H9 (cell line): Measurements from ENCODE around the gene LRRC38. TPM values are rescaled to one million over a fixed set of nuclear protein-coding genes. Genes with fewer than 3 reads are reported as not detected.
"Not testable (repeated sequence)": the region's sequence is repeated elsewhere in the genome, so short reads cannot be mapped to it uniquely, and the experiment has no call there.

Experiments used
- DNase-seq: peaks from one replicate; pipeline ENCODE4 v3.0.0-alpha.2; 2017
- H2AFZ ChIP-seq: one replicate; pipeline ENCODE4 v1.6.1; 2013; ENCODE audit warnings: mild to moderate bottlenecking, low read length, control low read depth, moderate library complexity
- H2AK5ac ChIP-seq: 2 replicates; pipeline ENCODE4 v1.6.1; 2013; ENCODE audit warnings: low read length, control low read depth, mixed read lengths; ENCODE audit not compliant: insufficient read length
- H2BK120ac ChIP-seq: one replicate; pipeline ENCODE4 v1.6.1; 2013; ENCODE audit warnings: low read depth, mild to moderate bottlenecking, low read length, control low read depth, inconsistent platforms; ENCODE audit not compliant: poor library complexity, severe bottlenecking
- H2BK12ac ChIP-seq: 2 replicates; pipeline ENCODE4 v1.6.1; 2013; ENCODE audit warnings: low read length, control low read depth, mixed read lengths, low read depth; ENCODE audit not compliant: insufficient read length
- H2BK15ac ChIP-seq: 2 replicates; pipeline ENCODE4 v1.6.1; 2013; ENCODE audit warnings: low read depth, low read length, control low read depth
- H2BK20ac ChIP-seq: one replicate; pipeline ENCODE4 v1.6.1; 2013; ENCODE audit warnings: low read depth, mild to moderate bottlenecking, low read length, control low read depth, inconsistent platforms; ENCODE audit not compliant: poor library complexity, severe bottlenecking
- H2BK5ac ChIP-seq: 2 replicates; pipeline ENCODE4 v1.6.1; 2013; ENCODE audit warnings: low read length, control low read depth, mixed read lengths; ENCODE audit not compliant: insufficient read length
- H3K14ac ChIP-seq: 2 replicates; pipeline ENCODE4 v1.6.1; 2013; ENCODE audit warnings: low read length, control low read depth; ENCODE audit not compliant: insufficient read depth
- H3K18ac ChIP-seq: 2 replicates; pipeline ENCODE4 v1.6.1; 2013; ENCODE audit warnings: low read depth, mild to moderate bottlenecking, mixed read lengths, low read length, control low read depth; ENCODE audit not compliant: insufficient read length
- H3K23ac ChIP-seq: 2 replicates; pipeline ENCODE4 v1.6.1; 2013; ENCODE audit warnings: low read length, control low read depth, mixed read lengths, low read depth; ENCODE audit not compliant: insufficient read length
- H3K23me2 ChIP-seq: 2 replicates; pipeline ENCODE4 v1.6.1; 2013; ENCODE audit warnings: low read depth, mild to moderate bottlenecking, mixed read lengths, low read length, control low read depth; ENCODE audit not compliant: insufficient read length, poor library complexity, severe bottlenecking
- H3K27ac ChIP-seq: 2 replicates; pipeline ENCODE4 v1.5.1; 2013; ENCODE audit warnings: low read length, control low read depth, mixed read lengths, low read depth; ENCODE audit not compliant: insufficient read length
- H3K27me3 ChIP-seq: 2 replicates; pipeline ENCODE4 v1.6.1; 2013; ENCODE audit warnings: low read length, control low read depth, inconsistent platforms; ENCODE audit not compliant: insufficient read depth
- H3K4ac ChIP-seq: 2 replicates; pipeline ENCODE4 v1.6.1; 2013; ENCODE audit warnings: low read depth, mild to moderate bottlenecking, control low read depth, inconsistent platforms, low read length, moderate library complexity
- H3K4me1 ChIP-seq: 2 replicates; pipeline ENCODE4 v1.6.1; 2013; ENCODE audit warnings: low read length, control low read depth, inconsistent platforms; ENCODE audit not compliant: insufficient read depth
- H3K4me2 ChIP-seq: 2 replicates; pipeline ENCODE4 v1.6.1; 2013; ENCODE audit warnings: low read length, control low read depth, mixed read lengths; ENCODE audit not compliant: insufficient read length, insufficient read depth
- H3K56ac ChIP-seq: 2 replicates; pipeline ENCODE4 v1.6.1; 2013; ENCODE audit warnings: low read depth, mild to moderate bottlenecking, mixed read lengths, low read length, control low read depth; ENCODE audit not compliant: insufficient read length
- H3K79me1 ChIP-seq: 2 replicates; pipeline ENCODE4 v1.6.1; 2013; ENCODE audit warnings: low read depth, mild to moderate bottlenecking, moderate library complexity, low read length, control low read depth, inconsistent platforms; ENCODE audit not compliant: insufficient read depth, poor library complexity, severe bottlenecking
- H3K79me2 ChIP-seq: 2 replicates; pipeline ENCODE4 v1.6.1; 2013; ENCODE audit warnings: low read length, control low read depth, inconsistent platforms; ENCODE audit not compliant: insufficient read depth
- H3K9ac ChIP-seq: 2 replicates; pipeline ENCODE4 v1.6.1; 2013; ENCODE audit warnings: low read length, control low read depth, mixed read lengths; ENCODE audit not compliant: insufficient read length; ENCODE audit errors: extremely low read depth
- H3K9me3 ChIP-seq: one replicate; pipeline ENCODE4 v1.6.1; 2013; ENCODE audit warnings: low read depth, low read length, inconsistent platforms; ENCODE audit not compliant: control insufficient read depth
- H3T11ph ChIP-seq: one replicate; pipeline ENCODE4 v1.6.1; 2013; ENCODE audit warnings: mild to moderate bottlenecking, low read length, control low read depth, inconsistent platforms
- H4K20me1 ChIP-seq: one replicate; pipeline ENCODE4 v1.6.1; 2013; ENCODE audit not compliant: control insufficient read depth, insufficient read length, insufficient read depth
- H4K5ac ChIP-seq: 2 replicates; pipeline ENCODE4 v1.6.1; 2013; ENCODE audit warnings: low read depth, mild to moderate bottlenecking, mixed read lengths, low read length, control low read depth; ENCODE audit not compliant: insufficient read length
- H4K8ac ChIP-seq: replicated peaks from 2 replicates; pipeline ENCODE4 v1.6.1; 2013; ENCODE audit warnings: low read length, control low read depth, mixed read lengths, low read depth; ENCODE audit not compliant: insufficient read length
- H4K91ac ChIP-seq: 2 replicates; pipeline ENCODE4 v1.6.1; 2013; ENCODE audit warnings: low read depth, mild to moderate bottlenecking, moderate library complexity, mixed read lengths, low read length, control low read depth; ENCODE audit not compliant: insufficient read length
- H3K27ac Mint-ChIP-seq, 3 experiments: 2 replicates in 2 of 3; 3 replicates in 1 of 3; pipeline ENCODE4 v1.8.0; 2020 to 2021; ENCODE audit warnings: mixed read lengths in 3 of 3, mild to moderate bottlenecking in 1 of 3, moderate library complexity in 1 of 3
- H3K27me3 Mint-ChIP-seq: 2 replicates; pipeline ENCODE4 v1.8.0; 2021; ENCODE audit warnings: low read depth, mild to moderate bottlenecking, moderate library complexity, mixed read lengths
- H3K36me3 Mint-ChIP-seq, 3 experiments: 2 replicates in 2 of 3; 3 replicates in 1 of 3; pipeline ENCODE4 v1.8.0; 2020 to 2021; ENCODE audit warnings: low read depth in 3 of 3, mixed read lengths in 3 of 3; ENCODE audit not compliant: insufficient read depth in 1 of 3
- H3K4me1 Mint-ChIP-seq, 2 experiments: 2 replicates each; pipeline ENCODE4 v1.8.0; 2020; ENCODE audit warnings: mixed read lengths in 2 of 2
- H3K4me3 Mint-ChIP-seq, 2 experiments: 2 replicates in 1 of 2; 3 replicates in 1 of 2; pipeline ENCODE4 v1.8.0; 2020 to 2021; ENCODE audit warnings: mild to moderate bottlenecking in 2 of 2, mixed read lengths in 2 of 2, moderate library complexity in 1 of 2
- H3K9me3 Mint-ChIP-seq, 2 experiments: 2 replicates in 1 of 2; 3 replicates in 1 of 2; pipeline ENCODE4 v1.8.0; 2020; ENCODE audit warnings: mild to moderate bottlenecking in 2 of 2, mixed read lengths in 2 of 2, moderate library complexity in 1 of 2
- WGBS: extraction: QIAGEN DNeasy Blood & Tissue Kit; methylation state at CpG from one replicate; pipeline ENCODE4 v1.1.7; 2013; ENCODE audit warnings: missing lambda C conversion rate, low lambda C conversion rate, mixed read lengths; ENCODE audit not compliant: insufficient read length; ENCODE audit errors: extremely low coverage; 5-methylcytosine and 5-hydroxymethylcytosine counted together
- total RNA-seq: library from RNA; stranded (reverse); gene quantifications from 2 replicates; pipeline ENCODE4 v1.2.1, GENCODE V29; 2021
- TF ChIP-seq, protein P1 (sequence below): fragments of 200-600 bp; sonication (generic); conservative IDR thresholded peaks from 3 replicates; pipeline ENCODE4 v1.8.0; 2021; ENCODE audit warnings: antibody characterized with exemption, mild to moderate bottlenecking

The LRRC38 gene
- total RNA-seq, 1 experiment from 2014 or later: 0.72 TPM

- Histone ChIP-seq H3K9me3 (peaks cover 53% of the 10 kb centered on the region), H3K23me2 (no peaks in the 10 kb centered on the region), H2BK120ac (no peak overlapping the region), H3T11ph (no peak overlapping the region), H2AK5ac (no peak overlapping the region), H2BK20ac (no peak overlapping the region), H3K4me1 (no peaks in the 10 kb centered on the region), H3K4me2 (no peak overlapping the region), H4K8ac (no peak overlapping the region), H3K27me3 (no peaks in the 10 kb centered on the region), H3K79me1 (no peaks in the 10 kb centered on the region), H3K18ac (no peak overlapping the region), H3K14ac (no peak overlapping the region), H4K20me1 (no peaks in the 10 kb centered on the region), H2AFZ (no peak overlapping the region), H3K79me2 (no peaks in the 10 kb centered on the region), H4K5ac (no peak overlapping the region), H3K56ac (no peak overlapping the region), H4K91ac (no peak overlapping the region), H3K27ac (no peak overlapping the region), H2BK15ac (no peak overlapping the region), H2BK5ac (no peak overlapping the region), H3K23ac (no peak overlapping the region), H3K4ac (no peak overlapping the region), H2BK12ac (no peak overlapping the region), H3K9ac (no peak overlapping the region)
- Mint-ChIP-seq H3K27ac (no peak overlapping the region), H3K4me3 (no peak overlapping the region), H3K36me3 (peaks cover 2 to 33% (median 7%) of the 10 kb centered on the region in 3 experiments; a peak in 5 of 7 replicates), H3K27me3 (peaks cover 5% of the 10 kb centered on the region), H3K4me1 (no peaks in the 10 kb centered on the region), H3K9me3 (peaks cover 58 to 84% of the 10 kb centered on the region in 2 experiments)
- no CpG with 5 or more reads among the region's 3 CpGs for WGBS
- DNase-seq: no peak
- TF ChIP-seq, protein P1, sequence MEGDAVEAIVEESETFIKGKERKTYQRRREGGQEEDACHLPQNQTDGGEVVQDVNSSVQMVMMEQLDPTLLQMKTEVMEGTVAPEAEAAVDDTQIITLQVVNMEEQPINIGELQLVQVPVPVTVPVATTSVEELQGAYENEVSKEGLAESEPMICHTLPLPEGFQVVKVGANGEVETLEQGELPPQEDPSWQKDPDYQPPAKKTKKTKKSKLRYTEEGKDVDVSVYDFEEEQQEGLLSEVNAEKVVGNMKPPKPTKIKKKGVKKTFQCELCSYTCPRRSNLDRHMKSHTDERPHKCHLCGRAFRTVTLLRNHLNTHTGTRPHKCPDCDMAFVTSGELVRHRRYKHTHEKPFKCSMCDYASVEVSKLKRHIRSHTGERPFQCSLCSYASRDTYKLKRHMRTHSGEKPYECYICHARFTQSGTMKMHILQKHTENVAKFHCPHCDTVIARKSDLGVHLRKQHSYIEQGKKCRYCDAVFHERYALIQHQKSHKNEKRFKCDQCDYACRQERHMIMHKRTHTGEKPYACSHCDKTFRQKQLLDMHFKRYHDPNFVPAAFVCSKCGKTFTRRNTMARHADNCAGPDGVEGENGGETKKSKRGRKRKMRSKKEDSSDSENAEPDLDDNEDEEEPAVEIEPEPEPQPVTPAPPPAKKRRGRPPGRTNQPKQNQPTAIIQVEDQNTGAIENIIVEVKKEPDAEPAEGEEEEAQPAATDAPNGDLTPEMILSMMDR: no peak
Measured at GRCh38 chr1:13435458-13435857, 78.3 kb downstream of the LRRC38 start.

DNA sequence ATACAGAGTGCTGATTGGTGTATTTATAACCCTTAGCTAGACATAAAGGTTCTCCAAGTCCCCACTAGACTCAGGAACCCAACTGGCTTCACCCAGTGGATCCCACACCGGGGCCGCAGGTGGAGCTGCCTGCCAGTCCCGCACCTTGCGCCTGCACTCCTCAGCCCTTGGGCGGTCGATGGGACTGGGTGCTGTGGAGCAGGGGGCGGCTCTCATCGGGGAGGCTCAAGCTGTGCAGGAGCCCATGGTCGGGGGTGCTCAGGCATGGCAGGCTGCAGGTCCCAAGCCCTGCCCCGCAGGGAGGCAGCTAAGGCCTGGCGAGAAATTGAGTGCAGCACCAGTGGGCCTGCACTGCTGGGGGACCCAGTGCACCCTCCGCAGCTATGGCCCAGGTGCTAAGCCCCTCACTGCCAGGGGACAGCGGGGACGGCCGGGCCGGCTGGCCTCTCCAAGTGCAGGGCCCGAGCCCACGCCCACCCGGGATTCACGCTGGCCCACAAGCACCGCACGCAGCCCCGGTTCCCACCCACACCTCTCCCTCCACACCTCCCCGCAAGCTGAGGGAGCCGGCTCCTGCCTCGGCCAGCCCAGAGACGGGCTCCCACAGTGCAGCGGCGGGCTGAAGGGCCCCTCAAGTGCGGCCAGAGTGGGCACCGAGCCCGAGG lies 80.0 kb downstream of the LRRC38 start:
- not testable (repeated sequence) for H3K27me3 ChIP-seq, H2AFZ ChIP-seq, H3K4me1 Mint-ChIP-seq, H3K27ac ChIP-seq, H3K4me2 ChIP-seq, H3K4ac ChIP-seq, DNase-seq, H3K27me3 Mint-ChIP-seq, H4K8ac ChIP-seq, H3K23ac ChIP-seq, H2BK12ac ChIP-seq, H3K4me3 Mint-ChIP-seq, H3K79me1 ChIP-seq, H3K4me1 ChIP-seq, H3K18ac ChIP-seq, H2BK5ac ChIP-seq, H2AK5ac ChIP-seq, H3K56ac ChIP-seq, H3K9ac ChIP-seq, H4K91ac ChIP-seq, H3K27ac Mint-ChIP-seq, H2BK120ac ChIP-seq, H2BK20ac ChIP-seq, H4K20me1 ChIP-seq, H3K79me2 ChIP-seq, H3K14ac ChIP-seq, H3K23me2 ChIP-seq, H4K5ac ChIP-seq, H2BK15ac ChIP-seq, H3T11ph ChIP-seq
- Mint-ChIP-seq H3K9me3 (peaks cover 71 to 93% of the 10 kb centered on the region in 2 experiments), H3K36me3 (peaks cover 4 to 33% (median 10%) of the 10 kb centered on the region in 3 experiments)
- WGBS: no CpG with 5 or more reads among the region's 32 CpGs
- H3K9me3 ChIP-seq: peaks cover 55% of the 10 kb centered on the region
